Nephron progenitor cell (in vitro differentiated cells): ENCODE results near the gene ZNF710.
A peak's percentile ranks its signal among the peaks of the same experiment; 100 is the strongest.

ENCODE experiments used
- DNase-seq: peaks from one replicate; pipeline ENCODE4 v3.0.0; 2021
- H3K27ac Mint-ChIP-seq: 2 replicates; pipeline ENCODE4 v1.8.0; 2021; ENCODE audit warnings: mild to moderate bottlenecking, moderate library complexity, mixed read lengths
- H3K27me3 Mint-ChIP-seq: 2 replicates; pipeline ENCODE4 v1.8.0; 2021; ENCODE audit warnings: mild to moderate bottlenecking, low read depth, mixed read lengths; ENCODE audit not compliant: poor library complexity
- H3K36me3 Mint-ChIP-seq: 2 replicates; pipeline ENCODE4 v1.8.0; 2021; ENCODE audit warnings: low read depth, mixed read lengths
- H3K4me1 Mint-ChIP-seq: 2 replicates; pipeline ENCODE4 v1.8.0; 2021; ENCODE audit warnings: mixed read lengths
- H3K4me3 Mint-ChIP-seq: 2 replicates; pipeline ENCODE4 v1.8.0; 2021; ENCODE audit warnings: mild to moderate bottlenecking, moderate library complexity, mixed read lengths
- H3K9me3 Mint-ChIP-seq: 2 replicates; pipeline ENCODE4 v1.8.0; 2021; ENCODE audit warnings: mild to moderate bottlenecking, moderate library complexity, mixed read lengths
- TF ChIP-seq, protein P1 (sequence below): fragments of 200-600 bp; sonication (generic); IDR thresholded peaks from 2 replicates; pipeline ENCODE4 v1.5.0; 2021; ENCODE audit warnings: antibody characterized with exemption

The ZNF710 gene

DNA sequence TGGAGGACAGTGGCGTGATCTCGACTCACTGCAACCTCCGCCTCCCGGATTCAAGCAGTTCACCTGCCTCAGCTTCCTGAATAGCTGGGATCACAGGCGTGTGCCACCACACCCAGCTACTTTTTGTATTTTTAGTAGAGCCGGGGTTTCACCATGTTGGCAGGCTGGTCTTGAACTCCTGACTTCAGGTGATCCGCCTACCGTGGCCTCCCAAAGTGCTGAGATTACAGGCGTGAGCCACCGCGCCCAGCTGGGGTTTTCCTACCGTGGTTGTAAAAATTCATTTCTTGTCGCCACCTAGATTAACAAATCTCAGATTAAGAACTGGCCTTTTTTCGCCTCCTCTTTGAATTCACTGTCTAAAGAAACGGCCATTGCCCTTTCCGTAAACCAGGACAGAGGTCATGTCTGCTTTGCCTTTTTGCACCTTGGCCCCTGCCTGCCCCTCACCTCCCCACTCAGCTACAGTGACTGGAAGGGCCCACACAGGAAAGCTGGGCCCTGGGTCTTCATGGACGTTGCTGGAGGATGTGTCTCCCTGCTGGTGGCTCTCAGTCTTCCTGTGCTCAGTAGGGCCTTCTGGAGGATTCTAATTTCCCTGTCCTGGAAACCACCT, 17.2 kb downstream of the ZNF710 start:
- Mint-ChIP-seq H3K27me3 (peaks cover 3% of the 10 kb centered on the region), H3K27ac (peak overlapping the region; percentile 29)
- TF ChIP-seq, protein P1, sequence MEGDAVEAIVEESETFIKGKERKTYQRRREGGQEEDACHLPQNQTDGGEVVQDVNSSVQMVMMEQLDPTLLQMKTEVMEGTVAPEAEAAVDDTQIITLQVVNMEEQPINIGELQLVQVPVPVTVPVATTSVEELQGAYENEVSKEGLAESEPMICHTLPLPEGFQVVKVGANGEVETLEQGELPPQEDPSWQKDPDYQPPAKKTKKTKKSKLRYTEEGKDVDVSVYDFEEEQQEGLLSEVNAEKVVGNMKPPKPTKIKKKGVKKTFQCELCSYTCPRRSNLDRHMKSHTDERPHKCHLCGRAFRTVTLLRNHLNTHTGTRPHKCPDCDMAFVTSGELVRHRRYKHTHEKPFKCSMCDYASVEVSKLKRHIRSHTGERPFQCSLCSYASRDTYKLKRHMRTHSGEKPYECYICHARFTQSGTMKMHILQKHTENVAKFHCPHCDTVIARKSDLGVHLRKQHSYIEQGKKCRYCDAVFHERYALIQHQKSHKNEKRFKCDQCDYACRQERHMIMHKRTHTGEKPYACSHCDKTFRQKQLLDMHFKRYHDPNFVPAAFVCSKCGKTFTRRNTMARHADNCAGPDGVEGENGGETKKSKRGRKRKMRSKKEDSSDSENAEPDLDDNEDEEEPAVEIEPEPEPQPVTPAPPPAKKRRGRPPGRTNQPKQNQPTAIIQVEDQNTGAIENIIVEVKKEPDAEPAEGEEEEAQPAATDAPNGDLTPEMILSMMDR = no peak

DNA sequence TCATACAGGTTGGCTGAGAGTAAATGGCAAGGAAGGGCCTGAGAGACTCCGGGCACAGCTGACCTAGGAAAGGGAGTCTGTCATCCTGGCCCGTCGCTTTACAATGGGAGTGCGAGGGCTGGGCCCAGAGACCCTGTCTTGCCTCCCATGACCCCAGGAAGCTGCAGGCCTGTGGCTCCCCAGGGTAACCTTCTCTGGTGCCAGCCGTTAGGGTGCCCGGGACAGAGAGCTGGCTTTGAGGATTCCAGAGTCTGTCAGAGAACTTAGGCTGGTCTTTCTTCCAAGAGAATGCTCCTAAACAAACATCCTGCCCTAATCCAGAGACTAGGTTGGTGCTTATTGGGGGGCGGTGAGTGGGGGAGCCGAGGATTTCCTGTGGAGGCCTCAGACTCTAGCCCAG, 18.5 kb downstream of the ZNF710 start:
- no peaks in the 10 kb centered on the region for H3K9me3 Mint-ChIP-seq
- TF ChIP-seq, protein P1 = no peak
- H3K27me3 Mint-ChIP-seq = peaks cover 3% of the 10 kb centered on the region
- H3K36me3 Mint-ChIP-seq = peaks cover 9% of the 10 kb centered on the region
- peaks cover 48% of the 10 kb centered on the region for H3K4me1 Mint-ChIP-seq
- DNase-seq = no peak
- H3K27ac Mint-ChIP-seq = no peak overlapping the region
- no peak overlapping the region for H3K4me3 Mint-ChIP-seq

More for the DNA sequence above, 17.2 kb downstream of the ZNF710 start:
- peaks cover 20% of the 10 kb centered on the region for H3K36me3 Mint-ChIP-seq
- no peak overlapping the region for H3K4me3 Mint-ChIP-seq
- peaks cover 47% of the 10 kb centered on the region for H3K4me1 Mint-ChIP-seq
- DNase-seq = no peak
- peaks cover 10% of the 10 kb centered on the region for H3K9me3 Mint-ChIP-seq

DNA sequence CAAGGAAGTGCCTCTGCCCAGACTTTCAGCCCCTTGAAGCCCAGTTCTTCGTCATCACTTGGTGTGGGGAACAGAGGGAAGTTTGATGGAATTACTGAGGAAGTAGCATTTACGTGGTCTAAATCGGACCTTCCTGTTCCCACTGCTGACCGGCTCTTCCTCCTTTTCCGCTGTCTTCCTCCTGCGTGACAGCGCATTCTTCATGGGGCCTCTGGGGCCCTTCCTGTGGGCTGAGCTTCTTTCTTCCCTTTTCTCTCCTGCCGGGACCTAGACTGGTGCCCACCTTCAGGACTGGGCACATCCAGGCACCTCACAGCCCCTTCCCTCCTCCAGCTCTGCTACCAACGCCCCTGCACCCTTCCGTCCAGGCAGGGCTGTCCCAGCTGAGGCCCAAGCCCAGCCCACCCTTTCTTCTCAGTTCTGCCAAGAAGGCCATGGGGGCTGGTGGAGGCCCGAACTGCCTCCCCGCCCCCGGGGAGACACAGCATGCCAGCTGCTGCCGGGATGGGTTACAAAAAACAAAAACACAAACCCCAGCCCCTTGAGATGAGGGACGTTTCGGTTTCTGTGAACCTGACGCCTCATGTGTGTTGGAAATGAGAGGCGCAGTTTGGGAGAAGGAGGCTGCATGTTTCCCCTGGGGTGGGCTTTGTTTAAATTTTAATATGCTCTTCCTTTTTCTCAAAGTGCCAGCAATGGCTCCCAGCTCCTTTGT, 19.1 kb downstream of the ZNF710 start:
- no peak for DNase-seq
- Mint-ChIP-seq H3K27me3 (peaks cover 3% of the 10 kb centered on the region), H3K27ac (no peak overlapping the region), H3K36me3 (peaks cover 9% of the 10 kb centered on the region), H3K4me1 (peaks cover 52% of the 10 kb centered on the region), H3K4me3 (no peak overlapping the region), H3K9me3 (no peaks in the 10 kb centered on the region)
- TF ChIP-seq, protein P1 = no peak

DNA sequence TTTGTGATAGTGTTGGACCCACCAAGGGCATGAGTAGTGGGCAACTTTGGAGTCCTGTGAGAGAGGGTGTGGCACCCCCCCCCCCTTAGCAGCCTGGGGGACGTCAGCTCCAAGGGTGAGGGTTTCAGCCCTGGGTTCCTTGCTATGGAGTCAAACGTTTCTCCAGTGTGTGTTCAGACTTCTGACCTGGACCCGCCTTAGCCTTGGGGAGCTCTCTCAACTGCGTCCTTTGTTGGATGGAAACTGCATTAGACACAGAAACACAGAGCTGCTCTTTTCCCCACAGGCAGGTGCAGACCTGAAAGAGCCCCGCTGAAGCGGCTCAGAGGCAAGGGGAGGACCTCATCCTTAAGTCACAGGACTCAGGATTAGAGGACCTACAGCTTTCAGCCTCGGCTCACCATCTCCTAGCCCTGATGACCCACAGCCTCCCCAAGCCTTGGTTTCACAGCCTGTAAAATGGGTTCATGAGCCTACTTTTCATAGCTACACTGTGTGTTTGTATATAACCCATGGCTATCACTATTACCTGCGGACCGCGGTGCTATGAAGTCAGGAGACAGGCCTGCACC, 19.9 kb downstream of the ZNF710 start:
- TF ChIP-seq, protein P1 = no peak
- no peak for DNase-seq
- H3K36me3 Mint-ChIP-seq = peaks cover 9% of the 10 kb centered on the region
- H3K4me1 Mint-ChIP-seq = peaks cover 52% of the 10 kb centered on the region
- H3K27ac Mint-ChIP-seq = no peak overlapping the region
- no peak overlapping the region for H3K4me3 Mint-ChIP-seq
- peaks cover 3% of the 10 kb centered on the region for H3K27me3 Mint-ChIP-seq
- no peaks in the 10 kb centered on the region for H3K9me3 Mint-ChIP-seq

DNA sequence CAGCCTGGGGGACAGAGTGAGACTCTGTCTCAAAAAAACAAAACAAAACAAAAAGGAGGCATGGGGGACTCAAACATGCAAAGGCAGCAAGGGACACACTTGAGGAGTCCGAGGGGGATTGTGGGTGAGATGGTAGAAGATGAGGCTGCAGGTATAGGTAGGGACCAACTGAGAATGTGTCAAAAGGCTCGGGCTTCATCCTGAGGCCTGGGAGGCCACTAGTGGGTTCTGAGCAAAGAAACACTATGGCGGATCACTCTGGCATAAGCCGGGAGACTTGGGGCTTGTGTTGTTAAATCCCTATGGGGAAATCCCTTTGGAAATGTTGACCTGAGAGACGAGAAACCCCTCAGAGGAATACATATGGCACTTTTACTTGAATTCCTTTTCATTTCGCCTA, 21.2 kb downstream of the ZNF710 start:
- H3K9me3 Mint-ChIP-seq = no peaks in the 10 kb centered on the region
- peaks cover 9% of the 10 kb centered on the region for H3K36me3 Mint-ChIP-seq
- H3K4me1 Mint-ChIP-seq = peaks cover 46% of the 10 kb centered on the region
- TF ChIP-seq, protein P1 = no peak
- peaks cover 3% of the 10 kb centered on the region for H3K27me3 Mint-ChIP-seq
- H3K4me3 Mint-ChIP-seq = no peak overlapping the region
- peak overlapping the region; percentile 36 for H3K27ac Mint-ChIP-seq
- no peak for DNase-seq
